ENCODE measurements around the gene ACSM2B.
"Not testable (repeated sequence)": the region's sequence is repeated elsewhere in the genome, so short reads cannot be mapped to it uniquely, and the experiment has no call there.

Gene ACSM2B

DNA sequence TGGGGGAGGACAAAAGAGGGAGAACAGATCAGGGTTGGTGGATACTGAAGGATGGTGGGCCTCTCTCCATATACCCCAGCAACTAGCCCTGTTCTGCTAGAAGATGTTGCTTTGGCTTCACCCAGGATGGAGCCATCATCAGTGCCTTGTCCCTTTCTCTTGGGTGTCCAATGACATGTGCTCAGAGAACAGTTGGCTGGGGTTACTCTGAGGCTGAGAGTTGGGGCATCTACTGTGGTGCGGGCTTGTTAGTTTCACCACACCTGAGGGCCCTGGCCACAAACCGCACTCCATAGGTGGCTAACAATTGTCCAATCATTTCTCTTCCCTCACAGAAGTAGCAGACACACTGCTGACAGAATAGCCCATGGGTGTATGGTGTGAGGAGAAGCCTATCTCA, 18.9 kb upstream of the ACSM2B start:
- not testable (repeated sequence) for DNase-seq

DNA sequence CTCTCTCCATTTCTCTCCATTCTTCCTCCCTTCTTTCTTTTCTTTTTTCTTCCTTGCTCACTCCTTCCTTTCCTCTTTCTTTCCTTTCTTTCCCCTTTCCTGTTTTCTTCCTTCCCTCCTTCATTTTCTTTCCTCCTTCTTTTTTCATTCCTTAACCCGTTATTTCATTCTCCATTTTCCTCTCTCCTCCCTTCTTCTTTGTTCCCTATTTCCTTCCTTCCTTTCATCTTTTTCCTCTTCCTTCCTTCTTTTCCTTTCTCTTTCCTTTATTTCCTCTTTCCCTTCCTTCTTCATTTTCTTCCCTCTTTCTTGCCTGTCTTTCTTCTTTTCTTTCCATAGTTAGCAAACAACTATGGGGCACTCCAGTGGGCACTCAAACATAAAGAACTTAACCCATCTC, 16.6 kb upstream of the ACSM2B start:
- DNase-seq: not testable (repeated sequence)

- DNase-seq: not testable (repeated sequence)
Measured at GRCh38 chr16:20589486-20589885, 13.3 kb upstream of the ACSM2B start.

DNA sequence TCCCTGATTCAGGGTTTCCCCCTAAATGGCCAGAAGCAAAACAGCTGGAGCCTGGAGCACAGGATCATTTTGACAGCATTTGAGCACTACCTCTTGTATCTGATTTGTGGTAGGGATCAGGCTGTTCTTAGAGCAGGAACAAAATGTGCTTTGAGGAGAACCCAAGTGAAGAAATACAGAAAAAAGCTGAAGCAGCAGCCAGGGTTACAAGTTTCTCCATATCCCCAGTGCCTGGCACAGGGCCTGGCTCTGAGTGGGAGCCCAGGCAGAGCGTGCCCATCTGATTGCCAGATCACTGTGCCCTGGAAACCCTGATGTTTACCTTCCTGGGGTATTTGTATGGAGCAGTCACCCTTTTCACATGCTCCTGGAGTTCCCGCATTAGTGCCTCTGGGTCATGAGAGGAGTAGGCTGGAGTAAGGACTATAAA, 11.5 kb upstream of the ACSM2B start:
- DNase-seq: not testable (repeated sequence)

DNA sequence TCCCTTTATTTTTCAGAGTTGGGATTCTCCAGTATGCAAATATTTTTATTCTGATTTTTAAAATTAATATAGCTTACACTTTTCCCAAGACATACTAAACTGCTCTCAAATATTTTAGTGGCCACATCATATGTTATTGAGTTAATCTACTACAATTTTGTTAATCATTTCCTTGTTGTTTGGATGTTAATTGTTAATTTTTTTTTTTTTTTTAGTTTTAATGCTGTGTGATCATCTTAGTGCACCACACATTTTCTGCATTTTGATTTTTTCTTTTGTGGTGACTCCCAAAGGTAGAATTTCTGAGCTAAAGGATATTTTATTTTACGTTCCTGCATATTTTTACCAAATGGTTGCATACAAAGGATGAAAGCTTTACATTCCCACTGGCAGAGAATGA, 10.5 kb upstream of the ACSM2B start:
- DNase-seq: not testable (repeated sequence)

- not testable (repeated sequence) for DNase-seq
Measured at GRCh38 chr16:20586112-20586511, 9.9 kb upstream of the ACSM2B start.

- DNase-seq: not testable (repeated sequence)
Measured at GRCh38 chr16:20580487-20581259, 4.5 kb upstream of the ACSM2B start.

- DNase-seq: not testable (repeated sequence)
Measured at GRCh38 chr16:20578091-20578490, 1.9 kb upstream of the ACSM2B start.

DNA sequence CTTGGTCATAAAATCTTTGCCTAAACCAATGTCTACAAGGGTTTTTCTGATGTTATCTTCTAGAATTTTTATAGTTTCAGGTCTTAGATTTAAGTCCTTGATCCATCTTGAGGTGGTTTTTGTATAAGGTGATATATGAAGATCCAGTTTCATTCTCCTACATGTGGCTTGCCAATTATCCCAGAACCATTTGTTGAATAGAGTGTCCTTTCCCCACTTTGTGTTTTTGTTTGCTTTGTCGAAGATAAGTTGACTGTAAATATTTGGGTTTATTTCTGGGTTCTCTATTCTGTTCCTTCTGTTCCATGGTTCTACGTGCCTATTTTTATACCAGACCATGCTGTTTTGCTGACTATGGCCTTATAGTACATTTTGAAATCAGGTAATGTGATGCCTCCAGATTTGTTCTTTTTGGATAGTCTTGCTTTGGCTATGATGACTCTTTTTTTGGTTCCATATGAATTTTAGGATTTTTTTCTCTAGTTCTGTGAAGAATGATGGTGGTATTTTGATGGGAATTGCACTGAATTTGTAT, 7.0 kb downstream of the ACSM2B start:
- not testable (repeated sequence) for DNase-seq

DNA sequence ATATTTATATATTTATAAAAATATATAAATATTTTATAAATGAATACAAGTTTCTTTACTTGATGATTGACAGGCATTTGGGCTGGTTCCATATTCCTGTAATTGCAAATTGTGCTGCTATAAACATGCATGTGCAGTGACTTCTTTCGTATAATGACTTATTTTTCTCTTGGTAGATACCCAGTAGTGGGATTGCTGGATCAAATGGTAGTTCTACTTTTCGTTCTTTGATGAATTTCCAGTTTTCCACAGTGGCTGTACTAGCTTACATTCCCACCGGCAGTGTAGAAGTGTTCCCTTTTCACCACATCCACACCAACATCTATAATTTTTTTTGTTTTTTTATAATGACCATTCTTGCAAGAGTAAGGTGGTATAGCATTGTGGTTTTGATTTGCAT, 7.8 kb downstream of the ACSM2B start:
- no peak for DNase-seq

- DNase-seq: no peak
Measured at GRCh38 chr16:20566864-20567263, 9.3 kb downstream of the ACSM2B start.

GRCh38 chr16:20565334-20565733, 10.8 kb downstream of the ACSM2B start:
- DNase-seq: not testable (repeated sequence)

DNA sequence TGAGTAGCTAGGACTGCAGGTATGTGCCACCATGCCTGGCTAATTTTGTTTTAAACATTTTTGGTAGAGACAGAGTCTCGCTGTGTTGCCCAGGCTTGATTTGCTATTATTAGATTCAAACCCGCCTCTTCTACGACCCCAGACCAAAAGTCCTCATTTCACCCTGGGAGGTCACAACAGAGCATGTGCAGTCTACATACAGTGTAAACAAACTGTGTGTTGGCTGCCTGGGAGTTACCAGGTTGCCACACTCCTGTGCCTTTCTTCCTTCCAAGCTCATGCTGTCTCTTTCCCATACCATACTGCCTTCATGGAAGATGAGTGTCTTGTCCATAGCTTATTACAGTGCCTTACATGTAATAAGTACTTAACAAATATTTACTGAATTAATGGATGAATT, 11.9 kb downstream of the ACSM2B start:
- not testable (repeated sequence) for DNase-seq

DNA sequence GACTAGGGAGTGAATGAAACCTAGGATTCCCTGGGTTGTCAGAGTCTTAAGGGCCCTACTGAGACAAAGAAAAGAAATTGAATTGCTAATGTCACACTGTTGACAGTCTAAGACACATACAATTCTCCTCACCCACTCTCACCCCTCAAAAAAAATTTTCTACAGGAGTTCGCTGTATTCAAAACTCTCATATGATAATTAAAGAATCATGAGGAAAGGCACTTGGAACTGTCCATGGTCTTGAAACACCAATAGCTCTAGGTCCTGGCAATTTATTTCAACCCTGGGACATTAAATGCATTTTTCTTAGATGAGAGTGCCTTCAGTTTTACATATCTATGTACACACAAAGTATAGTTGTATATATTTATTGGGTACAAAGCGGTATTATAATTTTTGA, 20.5 kb downstream of the ACSM2B start:
- DNase-seq: not testable (repeated sequence)

DNA sequence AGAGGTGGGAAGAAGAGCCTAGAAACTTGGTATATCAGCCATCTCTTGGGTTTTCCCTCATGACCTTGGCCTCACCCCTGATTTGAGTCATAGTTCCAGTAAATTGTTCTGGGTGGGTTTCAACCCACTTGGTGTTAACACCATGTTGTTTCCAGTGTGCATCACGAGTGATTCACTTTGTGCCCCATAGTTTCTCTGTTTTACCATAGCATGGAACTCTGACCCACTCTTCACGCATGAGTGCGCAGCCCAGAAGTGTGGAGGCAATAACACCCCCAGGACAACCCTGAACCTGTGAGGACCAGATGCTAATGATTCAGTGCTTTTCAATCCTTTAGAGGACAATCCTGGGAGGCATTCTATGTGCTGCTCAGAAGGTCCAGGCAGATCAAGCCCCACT, 21.5 kb downstream of the ACSM2B start:
- not testable (repeated sequence) for DNase-seq

DNA sequence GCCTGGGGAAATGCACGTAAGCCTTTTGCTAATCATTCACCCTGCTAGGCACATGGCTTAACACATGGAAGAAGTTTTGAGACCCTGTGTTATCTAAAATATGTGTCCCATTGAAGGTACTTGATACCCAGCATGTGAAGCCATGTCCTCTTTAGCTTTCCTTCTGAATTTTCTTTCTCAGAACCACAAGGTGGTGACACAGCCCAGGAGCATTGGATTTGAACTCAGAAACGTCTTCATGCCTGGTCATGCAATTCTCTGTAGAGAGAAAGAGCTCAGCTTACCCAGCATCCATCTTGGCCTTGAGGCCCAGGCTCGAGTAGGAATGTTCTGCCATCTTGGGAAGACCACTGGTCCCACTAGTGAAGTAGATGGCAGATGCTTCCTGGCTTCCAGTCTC, 22.7 kb downstream of the ACSM2B start:
- DNase-seq: not testable (repeated sequence)

DNA sequence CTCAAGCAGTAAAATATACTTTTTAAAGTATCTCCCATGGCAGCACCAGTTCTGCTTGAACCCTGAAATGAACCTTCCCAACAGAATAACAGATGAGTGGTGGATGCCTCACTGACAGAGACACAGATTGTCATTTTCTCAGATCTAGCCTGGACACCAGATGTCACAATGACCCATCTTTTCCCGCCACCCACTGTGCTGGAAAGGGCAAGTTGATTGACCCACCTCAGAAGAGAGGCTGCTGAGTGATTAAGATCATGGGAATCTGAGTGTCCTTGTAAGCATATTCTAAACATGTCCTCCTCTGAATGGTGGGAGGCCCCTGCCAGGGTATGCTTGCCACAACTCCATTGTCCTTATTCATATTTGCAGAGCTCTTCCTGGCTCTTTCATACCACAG, 29.2 kb downstream of the ACSM2B start:
- DNase-seq: not testable (repeated sequence)

DNA sequence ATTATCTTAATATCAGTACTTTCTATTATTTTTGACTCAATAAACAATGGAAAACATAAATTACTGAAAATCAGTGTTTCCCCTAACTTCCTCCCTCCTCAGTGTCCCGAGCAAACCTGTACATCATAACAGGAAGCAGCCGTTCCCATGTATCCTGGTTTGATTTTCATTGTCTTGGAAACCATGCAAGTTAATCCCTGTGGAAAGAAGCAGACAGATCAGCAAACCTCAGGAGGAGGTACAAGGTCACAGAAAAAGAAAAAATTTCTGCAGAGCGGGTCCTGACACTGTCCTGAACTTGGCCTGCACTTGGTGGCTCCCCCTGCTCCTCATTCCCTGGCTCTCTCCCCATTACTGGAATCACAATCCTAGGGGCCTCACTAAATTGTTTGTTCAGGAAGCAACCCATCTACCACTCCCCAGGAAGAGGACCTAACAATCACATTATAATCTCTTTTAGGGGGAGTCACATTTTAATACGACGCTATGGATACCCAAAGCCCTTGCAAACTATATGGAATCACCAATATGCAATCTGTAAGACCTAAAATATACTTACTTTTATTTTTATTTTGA, 29.8 kb downstream of the ACSM2B start:
- not testable (repeated sequence) for DNase-seq

GRCh38 chr16:20540603-20541316, 35.4 kb downstream of the ACSM2B start:
- not testable (repeated sequence) for DNase-seq

DNA sequence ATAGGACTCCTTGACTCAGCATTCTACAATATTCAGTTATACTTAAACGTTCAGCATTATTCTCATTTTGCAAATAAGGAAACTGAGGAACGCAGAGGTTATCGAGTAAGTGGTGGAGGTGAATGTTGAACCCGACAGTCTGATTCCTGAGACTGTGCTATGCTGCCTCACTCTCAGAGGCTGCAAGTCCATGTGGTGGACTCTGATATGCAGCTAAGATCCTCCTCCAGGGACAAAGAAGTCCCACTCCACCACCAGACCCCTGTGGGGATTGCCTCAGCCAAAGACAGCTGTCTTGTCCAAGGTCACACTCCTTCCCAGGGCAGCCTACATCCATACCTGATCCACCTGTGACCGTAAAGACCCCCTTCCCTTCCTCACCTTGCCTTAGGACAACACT, 37.5 kb downstream of the ACSM2B start:
- no peak for DNase-seq

GRCh38 chr16:20538181-20538580, 38.0 kb downstream of the ACSM2B start:
- DNase-seq: no peak

- DNase-seq: not testable (repeated sequence)
Measured at GRCh38 chr16:20536669-20537068, 39.5 kb downstream of the ACSM2B start.

- DNase-seq: not testable (repeated sequence)
Measured at GRCh38 chr16:20532284-20532792, 43.8 kb downstream of the ACSM2B start.
